ENCODE results near the gene CAPNS1. TPM values are rescaled to one million over a fixed set of nuclear protein-coding genes. Genes with fewer than 3 reads are reported as not detected.

The CAPNS1 gene
- total and polyA plus RNA-seq, 2 of the 4 experiments (the other 2 are of a cell fraction) = 436 to 988 TPM

GRCh38 chr19:36110487-36111199 is 29.2 kb upstream of the CAPNS1 start, which contains the start of gene OVOL3:
Gene OVOL3, plus strand, starts transcription at chr19:36111143. Its CDS starts 60 bp downstream, at chr19:36111203.
- no peaks in the 10 kb centered on the region for H3K27me3 ChIP-seq (ENCODE audit: control insufficient read depth, insufficient read depth, low read length)
- no peak within 1 kb of the TSS for H3K9ac ChIP-seq (ENCODE audit: low read depth, low read length)
- CTCF ChIA-PET = no interaction called here
- H3K4me2 ChIP-seq (ENCODE audit: low read depth, low read length) = no peak within 1 kb of the TSS
- no peak within 1 kb of the TSS for H2BK15ac ChIP-seq (ENCODE audit: low read depth, low read length)
- 100% methylated on average over 1 of the region's 1 CpG; no CpG with 5 or more reads in 1 of the 2 experiments for WGBS, 2 experiments (ENCODE audit: extremely low coverage in 2 of 2, insufficient read length in 1 of 2)
- no peak within 1 kb of the TSS for H2BK120ac ChIP-seq (ENCODE audit: low read depth, low read length)
- dilution Hi-C loops (cut with HindIII; ENCODE audit: low sequenced_read_pairs, unreplicated experiment) = no loop called here
- no peak for ATAC-seq (ENCODE audit: low read depth)
- H2BK5ac ChIP-seq (ENCODE audit: low read depth, low read length, poor library complexity, severe bottlenecking) = no peak within 1 kb of the TSS
- H3K4ac ChIP-seq (ENCODE audit: low read depth, low read length) = no peak within 1 kb of the TSS
- no peak within 1 kb of the TSS for H2AFZ ChIP-seq (replicated peaks; ENCODE audit: low read length, poor library complexity)
- H3K56ac ChIP-seq (ENCODE audit: extremely low read depth, insufficient read depth, low read length) = no peak within 1 kb of the TSS
- no peak within 1 kb of the TSS for H3K18ac ChIP-seq (ENCODE audit: low read depth, low read length)
- no TSS peak for BruUV-seq (replicated peaks)
- no peaks in the 10 kb centered on the region for H3K9me3 ChIP-seq (ENCODE audit: control insufficient read depth, insufficient read depth, low read length)
- H2AK5ac ChIP-seq (ENCODE audit: low read depth, low read length) = no peak within 1 kb of the TSS
- H3K4me3 ChIP-seq (ENCODE audit: insufficient read depth, low read depth, low read length) = no peak within 1 kb of the TSS
- no peaks in the 10 kb centered on the region for H3K9me1 ChIP-seq (ENCODE audit: insufficient read depth, low read length)
- H3K27ac ChIP-seq (ENCODE audit: insufficient read depth, low read length) = no peak within 1 kb of the TSS
- no peak within 1 kb of the TSS for H2AK9ac ChIP-seq (replicated peaks; ENCODE audit: low read depth, low read length, poor library complexity)
- DNase-seq = no peak
- peaks cover 12% of the 10 kb centered on the region for H3K36me3 ChIP-seq (ENCODE audit: control insufficient read depth, insufficient read depth, low read length)
- no peak within 1 kb of the TSS for H4K8ac ChIP-seq (ENCODE audit: low read depth in 2 of 2, low read length in 2 of 2)
- peaks cover 15 to 21% of the 10 kb centered on the region in 2 experiments; a peak in 3 of 4 replicates for H3K79me1 ChIP-seq (ENCODE audit: low read depth in 1 of 2, low read length in 2 of 2)
- no peak within 1 kb of the TSS for H4K91ac ChIP-seq (ENCODE audit: insufficient read depth, low read depth, low read length)
- peaks cover 2% of the 10 kb centered on the region; the same call in 1 of the 2 replicates for H4K20me1 ChIP-seq (ENCODE audit: insufficient read depth, low read length)
- no peak within 1 kb of the TSS for H3K23ac ChIP-seq (ENCODE audit: low read depth, low read length)
- H3K14ac ChIP-seq (replicated peaks; ENCODE audit: low read depth, low read length) = no peak within 1 kb of the TSS
- TF ChIP-seq CEBPB (IDR thresholded peaks at IDR 0.05; ENCODE audit: low read depth, low read length) (no peak), MAZ (IDR thresholded peaks at IDR 0.05; ENCODE audit: borderline replicate concordance, low read depth, low read length) (no peak), NFE2L2 (IDR thresholded peaks at IDR 0.05; ENCODE audit: low read depth, low read length) (no peak), RFX5 (IDR thresholded peaks at IDR 0.05; ENCODE audit: low read depth, low read length) (no peak), SMC3 (IDR thresholded peaks at IDR 0.05; ENCODE audit: low read depth, low read length) (no peak), MXI1 (IDR thresholded peaks at IDR 0.05; ENCODE audit: borderline replicate concordance, low read depth, low read length) (no peak), CHD1 (IDR thresholded peaks at IDR 0.05; ENCODE audit: low read depth, low read length) (no peak), ELK1 (IDR thresholded peaks at IDR 0.05; ENCODE audit: borderline replicate concordance, low read depth, low read length) (no peak), RAD21 (IDR thresholded peaks at IDR 0.05; ENCODE audit: low read length) (no peak), MAFK (IDR thresholded peaks at IDR 0.05; ENCODE audit: low read depth, low read length) (no peak), BHLHE40 (IDR thresholded peaks at IDR 0.05; ENCODE audit: low read depth, low read length) (no peak), RCOR1 (IDR thresholded peaks at IDR 0.05; ENCODE audit: insufficient replicate concordance, low read length) (no peak), POLR2A (IDR thresholded peaks at IDR 0.05; ENCODE audit: low read depth, low read length) (no peak), FOS (IDR thresholded peaks at IDR 0.05; ENCODE audit: low read depth, low read length) (no peak), USF2 (IDR thresholded peaks at IDR 0.05; ENCODE audit: low read depth, low read length) (no peak)
- TF ChIP-seq, protein P1, sequence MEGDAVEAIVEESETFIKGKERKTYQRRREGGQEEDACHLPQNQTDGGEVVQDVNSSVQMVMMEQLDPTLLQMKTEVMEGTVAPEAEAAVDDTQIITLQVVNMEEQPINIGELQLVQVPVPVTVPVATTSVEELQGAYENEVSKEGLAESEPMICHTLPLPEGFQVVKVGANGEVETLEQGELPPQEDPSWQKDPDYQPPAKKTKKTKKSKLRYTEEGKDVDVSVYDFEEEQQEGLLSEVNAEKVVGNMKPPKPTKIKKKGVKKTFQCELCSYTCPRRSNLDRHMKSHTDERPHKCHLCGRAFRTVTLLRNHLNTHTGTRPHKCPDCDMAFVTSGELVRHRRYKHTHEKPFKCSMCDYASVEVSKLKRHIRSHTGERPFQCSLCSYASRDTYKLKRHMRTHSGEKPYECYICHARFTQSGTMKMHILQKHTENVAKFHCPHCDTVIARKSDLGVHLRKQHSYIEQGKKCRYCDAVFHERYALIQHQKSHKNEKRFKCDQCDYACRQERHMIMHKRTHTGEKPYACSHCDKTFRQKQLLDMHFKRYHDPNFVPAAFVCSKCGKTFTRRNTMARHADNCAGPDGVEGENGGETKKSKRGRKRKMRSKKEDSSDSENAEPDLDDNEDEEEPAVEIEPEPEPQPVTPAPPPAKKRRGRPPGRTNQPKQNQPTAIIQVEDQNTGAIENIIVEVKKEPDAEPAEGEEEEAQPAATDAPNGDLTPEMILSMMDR (conservative IDR thresholded peaks at IDR 0.05; ENCODE audit: low read depth, low read length) = no peak
- intact Hi-C loops (cut with micrococcal nuclease) = no loop called here
- in situ Hi-C loops (cut with MboI; ENCODE audit: low sequenced_read_pairs) = no loop called here
- POLR2A ChIA-PET (ENCODE audit: unreplicated experiment) = no interaction called here
- H3K4me1 ChIP-seq (ENCODE audit: control insufficient read depth, insufficient read depth, low read length) = peaks cover 3% of the 10 kb centered on the region
- H4K5ac ChIP-seq (ENCODE audit: low read depth, low read length) = no peak within 1 kb of the TSS
- H2BK20ac ChIP-seq (ENCODE audit: low read depth, low read length) = no peak within 1 kb of the TSS
